ENCODE measurements around the gene EHMT1. TPM values are rescaled to one million over a fixed set of nuclear protein-coding genes. Genes with fewer than 3 reads are reported as not detected.
"Not testable (repeated sequence)": the region's sequence is repeated elsewhere in the genome, so short reads cannot be mapped to it uniquely, and the experiment has no call there.

The EHMT1 gene
- total RNA-seq, 1 experiment from 2014 or later, result 112 TPM

DNA sequence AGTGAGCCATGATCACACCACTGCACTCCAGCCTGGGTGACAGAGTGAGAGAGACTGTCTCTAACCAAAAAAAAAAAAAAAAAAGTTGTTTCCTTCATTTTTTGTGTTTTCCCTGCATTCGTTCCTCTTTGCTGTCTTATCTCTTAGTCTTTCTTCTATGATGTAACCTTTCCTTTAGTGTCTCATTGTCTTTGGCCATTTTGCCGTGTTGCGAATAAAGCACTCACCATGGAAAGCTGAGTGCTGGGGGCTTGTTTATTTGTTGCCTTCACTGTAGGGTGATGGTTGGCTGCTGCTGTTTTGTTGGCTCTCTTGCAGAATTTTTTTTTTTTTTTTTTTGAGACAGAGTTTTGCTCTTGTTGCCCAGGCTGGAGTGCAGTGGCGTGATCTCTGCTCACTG is 7.7 kb downstream of the EHMT1 start:
- H3K79me1 ChIP-seq (ENCODE audit: insufficient read depth, low read depth, low read length, poor library complexity, severe bottlenecking), result peaks cover 6% of the 10 kb centered on the region
- Mint-ChIP-seq H3K4me1 (peaks cover 14 to 34% of the 10 kb centered on the region in 2 experiments), H3K4me3 (no peak overlapping the region), H3K27ac (peak overlapping the region in 1 of 3 experiments; percentile 54; a peak in 1 of 7 replicates), H3K36me3 (ENCODE audit: insufficient read depth in 1 of 3, low read depth in 3 of 3) (peaks cover 13 to 22% (median 15%) of the 10 kb centered on the region in 3 experiments; a peak in 6 of 7 replicates), H3K27me3 (ENCODE audit: low read depth) (no peaks in the 10 kb centered on the region), H3K9me3 (no peaks in the 10 kb centered on the region)
- no peak overlapping the region for H3K23ac ChIP-seq (ENCODE audit: insufficient read length, low read depth, low read length)
- H3K4me2 ChIP-seq (ENCODE audit: insufficient read depth, insufficient read length, low read length), result no peak overlapping the region
- no peaks in the 10 kb centered on the region for H3K27me3 ChIP-seq (ENCODE audit: insufficient read depth, low read length)
- no peak overlapping the region for H4K91ac ChIP-seq (ENCODE audit: insufficient read length, low read depth, low read length)
- H2BK20ac ChIP-seq (ENCODE audit: low read depth, low read length, poor library complexity, severe bottlenecking), result no peak overlapping the region
- H3K14ac ChIP-seq (ENCODE audit: insufficient read depth, low read length), result no peak overlapping the region
- no peak overlapping the region for H3K9ac ChIP-seq (ENCODE audit: extremely low read depth, insufficient read length, low read length)
- no peak overlapping the region for H3K18ac ChIP-seq (ENCODE audit: insufficient read length, low read depth, low read length)
- no peak overlapping the region for H3K56ac ChIP-seq (ENCODE audit: insufficient read length, low read depth, low read length)
- no peak overlapping the region for H3K4ac ChIP-seq (ENCODE audit: low read depth, low read length)
- no peak overlapping the region for H2BK120ac ChIP-seq (ENCODE audit: low read depth, low read length, poor library complexity, severe bottlenecking)
- H3K23me2 ChIP-seq (ENCODE audit: insufficient read length, low read depth, low read length, poor library complexity, severe bottlenecking), result no peaks in the 10 kb centered on the region
- H4K8ac ChIP-seq (replicated peaks; ENCODE audit: insufficient read length, low read depth, low read length), result no peak overlapping the region
- H4K5ac ChIP-seq (ENCODE audit: insufficient read length, low read depth, low read length), result no peak overlapping the region
- H3T11ph ChIP-seq (ENCODE audit: low read length), result no peak overlapping the region
- H3K27ac ChIP-seq (ENCODE audit: insufficient read length, low read depth, low read length), result no peak overlapping the region
- H4K20me1 ChIP-seq (ENCODE audit: control insufficient read depth, insufficient read depth, insufficient read length), result no peaks in the 10 kb centered on the region
- no peak overlapping the region for H2BK15ac ChIP-seq (ENCODE audit: low read depth, low read length)
- peaks cover 4% of the 10 kb centered on the region; the same call in 1 of the 2 replicates for H3K4me1 ChIP-seq (ENCODE audit: insufficient read depth, low read length)
- no peaks in the 10 kb centered on the region for H3K9me3 ChIP-seq (ENCODE audit: control insufficient read depth, low read depth, low read length)
- no peak overlapping the region for H2AK5ac ChIP-seq (ENCODE audit: insufficient read length, low read length)
- no peak overlapping the region for H2BK5ac ChIP-seq (ENCODE audit: insufficient read length, low read length)
- no peak overlapping the region for H2AFZ ChIP-seq (ENCODE audit: low read length)
- WGBS (ENCODE audit: extremely low coverage, insufficient read length, low lambda C conversion rate), result no CpG with 5 or more reads among the region's 4 CpGs
- no peak for DNase-seq
- TF ChIP-seq, protein P1, sequence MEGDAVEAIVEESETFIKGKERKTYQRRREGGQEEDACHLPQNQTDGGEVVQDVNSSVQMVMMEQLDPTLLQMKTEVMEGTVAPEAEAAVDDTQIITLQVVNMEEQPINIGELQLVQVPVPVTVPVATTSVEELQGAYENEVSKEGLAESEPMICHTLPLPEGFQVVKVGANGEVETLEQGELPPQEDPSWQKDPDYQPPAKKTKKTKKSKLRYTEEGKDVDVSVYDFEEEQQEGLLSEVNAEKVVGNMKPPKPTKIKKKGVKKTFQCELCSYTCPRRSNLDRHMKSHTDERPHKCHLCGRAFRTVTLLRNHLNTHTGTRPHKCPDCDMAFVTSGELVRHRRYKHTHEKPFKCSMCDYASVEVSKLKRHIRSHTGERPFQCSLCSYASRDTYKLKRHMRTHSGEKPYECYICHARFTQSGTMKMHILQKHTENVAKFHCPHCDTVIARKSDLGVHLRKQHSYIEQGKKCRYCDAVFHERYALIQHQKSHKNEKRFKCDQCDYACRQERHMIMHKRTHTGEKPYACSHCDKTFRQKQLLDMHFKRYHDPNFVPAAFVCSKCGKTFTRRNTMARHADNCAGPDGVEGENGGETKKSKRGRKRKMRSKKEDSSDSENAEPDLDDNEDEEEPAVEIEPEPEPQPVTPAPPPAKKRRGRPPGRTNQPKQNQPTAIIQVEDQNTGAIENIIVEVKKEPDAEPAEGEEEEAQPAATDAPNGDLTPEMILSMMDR (conservative IDR thresholded peaks at IDR 0.05), result no peak
- no peak overlapping the region for H2BK12ac ChIP-seq (ENCODE audit: insufficient read length, low read depth, low read length)
- H3K79me2 ChIP-seq (ENCODE audit: insufficient read depth, low read length), result peaks cover 66% of the 10 kb centered on the region

DNA sequence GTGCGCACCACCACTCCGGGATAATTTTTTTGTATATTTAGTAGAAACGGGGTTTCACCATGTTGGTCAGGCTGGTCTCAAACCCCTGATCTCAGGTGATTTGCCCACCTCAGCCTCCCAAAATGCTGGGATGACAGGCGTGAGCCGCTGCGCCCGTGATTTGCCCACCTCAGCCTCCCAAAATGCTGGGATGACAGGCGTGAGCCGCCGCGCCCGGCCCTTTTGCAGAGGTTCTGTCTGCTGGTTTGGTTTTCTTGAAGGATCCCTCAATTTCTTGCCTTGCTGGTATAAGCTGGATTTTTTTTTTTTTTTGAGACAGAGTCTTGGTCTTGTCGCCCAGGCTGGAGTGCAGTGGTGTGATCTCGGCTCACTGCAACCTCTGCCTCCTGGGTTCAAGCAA is 8.6 kb downstream of the EHMT1 start:
- H4K5ac ChIP-seq (ENCODE audit: insufficient read length, low read depth, low read length); H3K23ac ChIP-seq (ENCODE audit: insufficient read length, low read depth, low read length); H2BK12ac ChIP-seq (ENCODE audit: insufficient read length, low read depth, low read length); H3K4me1 ChIP-seq (ENCODE audit: insufficient read depth, low read length); DNase-seq; H2BK20ac ChIP-seq (ENCODE audit: low read depth, low read length, poor library complexity, severe bottlenecking); H3K18ac ChIP-seq (ENCODE audit: insufficient read length, low read depth, low read length); H4K20me1 ChIP-seq (ENCODE audit: control insufficient read depth, insufficient read depth, insufficient read length); H3K4me3 Mint-ChIP-seq; H3T11ph ChIP-seq (ENCODE audit: low read length); H3K23me2 ChIP-seq (ENCODE audit: insufficient read length, low read depth, low read length, poor library complexity, severe bottlenecking); H3K27ac ChIP-seq (ENCODE audit: insufficient read length, low read depth, low read length); H3K9me3 ChIP-seq (ENCODE audit: control insufficient read depth, low read depth, low read length); H3K56ac ChIP-seq (ENCODE audit: insufficient read length, low read depth, low read length); H3K79me1 ChIP-seq (ENCODE audit: insufficient read depth, low read depth, low read length, poor library complexity, severe bottlenecking); H3K27me3 Mint-ChIP-seq (ENCODE audit: low read depth); H3K9me3 Mint-ChIP-seq; H3K14ac ChIP-seq (ENCODE audit: insufficient read depth, low read length); H3K4ac ChIP-seq (ENCODE audit: low read depth, low read length); H2BK120ac ChIP-seq (ENCODE audit: low read depth, low read length, poor library complexity, severe bottlenecking); H4K8ac ChIP-seq (replicated peaks; ENCODE audit: insufficient read length, low read depth, low read length); H2BK15ac ChIP-seq (ENCODE audit: low read depth, low read length); H4K91ac ChIP-seq (ENCODE audit: insufficient read length, low read depth, low read length); H2AFZ ChIP-seq (ENCODE audit: low read length); H3K4me2 ChIP-seq (ENCODE audit: insufficient read depth, insufficient read length, low read length); H2AK5ac ChIP-seq (ENCODE audit: insufficient read length, low read length); H3K9ac ChIP-seq (ENCODE audit: extremely low read depth, insufficient read length, low read length); H2BK5ac ChIP-seq (ENCODE audit: insufficient read length, low read length); H3K27me3 ChIP-seq (ENCODE audit: insufficient read depth, low read length): not testable (repeated sequence)
- H3K36me3 Mint-ChIP-seq (ENCODE audit: insufficient read depth in 1 of 3, low read depth in 3 of 3), result peaks cover 9 to 18% (median 11%) of the 10 kb centered on the region in 3 experiments; a peak in 6 of 7 replicates
- peak overlapping the region in 1 of 3 experiments; percentile 63; a peak in 1 of 7 replicates for H3K27ac Mint-ChIP-seq
- peaks cover 72% of the 10 kb centered on the region for H3K79me2 ChIP-seq (ENCODE audit: insufficient read depth, low read length)
- WGBS (ENCODE audit: extremely low coverage, insufficient read length, low lambda C conversion rate), result no CpG with 5 or more reads among the region's 14 CpGs
- peaks cover 22 to 38% of the 10 kb centered on the region in 2 experiments for H3K4me1 Mint-ChIP-seq

Measured in H9 (cell line).